Measurements from ENCODE around the gene MDH2.
"Not testable (repeated sequence)": the region's sequence is repeated elsewhere in the genome, so short reads cannot be mapped to it uniquely, and the experiment has no call there.

MDH2 gene

GRCh38 chr7:76048668-76048988 lies 722 bp downstream of the MDH2 start:
- no peak for DNase-seq

GRCh38 chr7:76049295-76049694 lies 1.4 kb downstream of the MDH2 start:
- DNase-seq, result no peak

GRCh38 chr7:76050545-76050944 lies 2.6 kb downstream of the MDH2 start:
- DNase-seq, result no peak

- DNase-seq, result no peak
These were observed 3.9 kb downstream of the MDH2 start for GRCh38 chr7:76051840-76052239.

- DNase-seq, result not testable (repeated sequence)
These were observed 4.8 kb downstream of the MDH2 start for GRCh38 chr7:76052681-76053080.

GRCh38 chr7:76053461-76053860 lies 5.6 kb downstream of the MDH2 start:
- no peak for DNase-seq

GRCh38 chr7:76054123-76055120 lies 6.5 kb downstream of the MDH2 start:
- peak; percentile 8 for DNase-seq

- DNase-seq, result no peak
These were observed 8.3 kb downstream of the MDH2 start for GRCh38 chr7:76056241-76056640.

- DNase-seq, result no peak
These were observed 9.4 kb downstream of the MDH2 start for GRCh38 chr7:76057103-76057812.

GRCh38 chr7:76057813-76058145 lies 9.9 kb downstream of the MDH2 start:
- DNase-seq, result no peak

GRCh38 chr7:76058745-76059144 lies 10.8 kb downstream of the MDH2 start:
- DNase-seq, result not testable (repeated sequence)

- DNase-seq, result no peak
These were observed 12.9 kb downstream of the MDH2 start for GRCh38 chr7:76060842-76061241.

GRCh38 chr7:76062254-76062653 lies 14.3 kb downstream of the MDH2 start:
- no peak for DNase-seq

- DNase-seq, result no peak
These were observed 15.2 kb downstream of the MDH2 start for GRCh38 chr7:76063114-76063513.

GRCh38 chr7:76063525-76063924 lies 15.6 kb downstream of the MDH2 start:
- no peak for DNase-seq

GRCh38 chr7:76064208-76064970 lies 16.5 kb downstream of the MDH2 start:
- no peak for DNase-seq

GRCh38 chr7:76065016-76065612 lies 17.2 kb downstream of the MDH2 start:
- DNase-seq, result no peak

GRCh38 chr7:76066716-76067503 lies 19.0 kb downstream of the MDH2 start:
- DNase-seq, result no peak

GRCh38 chr7:76069238-76069638 lies 21.3 kb downstream of the MDH2 start:
- peak; percentile 76 for DNase-seq

GRCh38 chr7:76071316-76072242 lies 23.7 kb downstream of the MDH2 start:
- no peak for DNase-seq

All from GF-D8 (cell line).